ENCODE data around the gene NDUFA7.
A peak's percentile ranks its signal among the peaks of the same experiment; 100 is the strongest.
"Not testable (repeated sequence)": the region's sequence is repeated elsewhere in the genome, so short reads cannot be mapped to it uniquely, and the experiment has no call there.

Gene NDUFA7

GRCh38 chr19:8264248-8264647 is 56.9 kb downstream of the NDUFA7 start:
- DNase-seq (ENCODE audit: low spot score), result not testable (repeated sequence)

- DNase-seq (ENCODE audit: low spot score), result no peak
These were observed 58.7 kb downstream of the NDUFA7 start for GRCh38 chr19:8262431-8262830.

- peak; percentile 1 for DNase-seq (ENCODE audit: low spot score)
These were observed 59.3 kb downstream of the NDUFA7 start for GRCh38 chr19:8261881-8262280.

- DNase-seq (ENCODE audit: low spot score), result peak; percentile 1
These were observed 59.8 kb downstream of the NDUFA7 start for GRCh38 chr19:8261347-8261746.
